Stimulated activated CD4-positive, alpha-beta T cell treated with anti-CD3 and anti-CD28 coated beads, Interleukin-4, amount 100 ng/mL, for 48 hours (primary cell): ENCODE results near the gene SMIM12.
A peak's percentile ranks its signal among the peaks of the same experiment; 100 is the strongest.

ENCODE experiments used
- DNase-seq, 2 donors: peaks; one replicate each; pipeline ENCODE4 v3.0.0-alpha.2; 2020; ENCODE audit warnings: low read depth in 2 of 2

Gene SMIM12, protein sequence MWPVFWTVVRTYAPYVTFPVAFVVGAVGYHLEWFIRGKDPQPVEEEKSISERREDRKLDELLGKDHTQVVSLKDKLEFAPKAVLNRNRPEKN

GRCh38 chr1:34859446-34860200, at the start of gene SMIM12:
Gene SMIM12, minus strand, starts transcription at chr1:34859749. Its CDS starts 3,772 bp downstream, at chr1:34855977.
- peak; percentile 86 to 94 for DNase-seq

GRCh38 chr1:34908369-34908768, 48.8 kb upstream of the SMIM12 start:
- no peak for DNase-seq

DNA sequence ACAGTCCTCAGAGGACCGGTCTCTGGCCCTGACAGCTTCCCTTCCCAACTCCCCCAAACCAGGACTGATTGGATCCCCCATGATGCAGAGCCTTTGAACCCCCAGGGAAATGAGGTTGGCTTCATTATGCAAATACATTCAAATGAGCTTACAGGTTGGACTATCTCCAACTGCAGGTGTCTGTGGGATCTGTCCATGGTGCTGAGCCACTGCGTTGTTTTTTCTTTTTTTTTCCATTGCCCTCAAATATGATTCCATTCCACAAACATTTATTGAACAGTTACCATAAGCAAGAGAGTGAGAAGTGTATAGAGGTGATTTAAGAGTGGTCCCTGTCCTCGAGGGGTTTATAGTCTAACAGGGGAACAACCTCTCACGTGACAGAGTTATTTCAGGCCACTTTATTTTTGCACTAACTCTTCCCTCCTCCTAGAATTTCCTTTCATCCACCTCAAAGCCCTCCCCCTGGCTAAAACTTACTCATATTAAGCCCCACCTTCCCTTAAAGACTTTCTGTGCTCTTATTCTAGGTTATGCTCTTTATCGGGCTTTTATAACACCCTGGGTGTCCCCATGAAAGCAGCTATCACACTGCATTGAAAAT, 48.0 kb upstream of the SMIM12 start:
- DNase-seq, result no peak

DNA sequence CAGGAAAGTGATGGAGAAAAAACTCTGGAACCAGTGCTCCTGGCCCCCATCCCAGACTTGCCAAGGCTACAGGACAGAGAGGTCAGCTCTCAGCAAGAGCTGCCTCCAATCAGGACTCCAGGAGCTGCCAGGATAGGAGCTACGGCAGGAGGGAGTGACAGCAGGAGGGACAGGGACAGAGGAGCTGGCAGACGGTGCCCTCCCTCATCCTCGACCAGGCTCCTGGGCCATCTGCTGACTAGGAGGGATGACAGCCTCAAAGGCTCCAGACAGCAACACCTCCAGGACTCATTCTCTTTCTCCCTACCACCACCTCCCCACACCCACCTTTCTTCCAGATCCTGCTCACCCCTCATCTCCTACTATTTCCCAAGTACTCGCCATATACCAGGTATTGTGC, 47.2 kb upstream of the SMIM12 start:
- no peak for DNase-seq

GRCh38 chr1:34906222-34906621, 46.7 kb upstream of the SMIM12 start:
- DNase-seq, result no peak

- DNase-seq, result no peak
Measured at GRCh38 chr1:34905098-34905459, 45.5 kb upstream of the SMIM12 start.

DNA sequence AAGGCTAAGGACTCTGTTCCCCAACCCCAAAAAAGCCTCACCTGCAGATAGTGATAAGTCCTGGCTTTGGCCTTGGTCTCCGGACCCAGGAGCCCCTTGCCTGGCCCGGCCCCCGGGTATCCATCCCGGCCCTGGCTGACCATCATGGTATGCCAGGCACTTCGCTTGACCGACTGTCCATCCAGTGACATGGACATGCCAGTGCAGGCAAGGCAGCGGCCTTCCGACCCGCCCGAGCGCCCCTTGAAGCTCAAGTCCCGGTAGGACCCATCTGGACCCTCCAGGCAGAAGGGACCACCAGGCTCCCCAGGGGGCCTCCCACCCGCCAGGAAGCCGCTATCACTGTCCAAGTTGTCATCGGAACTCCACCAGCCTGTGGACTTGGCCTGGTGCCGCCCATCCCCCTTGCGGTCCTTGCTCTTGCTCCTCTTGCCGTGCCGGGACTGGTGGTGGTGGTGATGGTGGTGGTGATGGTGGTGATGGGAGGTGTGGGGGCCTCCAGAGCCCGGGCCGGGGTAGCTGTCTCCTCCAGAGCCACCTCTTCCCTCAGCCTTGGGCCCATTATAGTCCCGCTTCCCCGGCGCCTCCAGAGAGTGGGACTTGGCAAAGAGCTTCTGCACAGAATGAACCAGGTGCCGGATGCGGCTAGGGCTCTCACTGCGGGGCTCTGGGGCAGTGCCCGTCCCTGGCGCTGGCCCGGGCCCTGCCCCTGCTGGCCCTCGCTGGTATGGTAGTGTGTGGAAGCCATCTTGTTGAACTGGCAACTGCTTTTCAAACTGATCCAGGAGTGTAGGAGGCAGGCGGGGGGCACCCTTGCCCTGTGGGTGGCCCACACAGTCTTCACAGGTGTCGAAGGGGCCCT, 44.9 kb upstream of the SMIM12 start:
- no peak for DNase-seq

GRCh38 chr1:34901919-34902318, 42.4 kb upstream of the SMIM12 start:
- DNase-seq, result no peak

DNA sequence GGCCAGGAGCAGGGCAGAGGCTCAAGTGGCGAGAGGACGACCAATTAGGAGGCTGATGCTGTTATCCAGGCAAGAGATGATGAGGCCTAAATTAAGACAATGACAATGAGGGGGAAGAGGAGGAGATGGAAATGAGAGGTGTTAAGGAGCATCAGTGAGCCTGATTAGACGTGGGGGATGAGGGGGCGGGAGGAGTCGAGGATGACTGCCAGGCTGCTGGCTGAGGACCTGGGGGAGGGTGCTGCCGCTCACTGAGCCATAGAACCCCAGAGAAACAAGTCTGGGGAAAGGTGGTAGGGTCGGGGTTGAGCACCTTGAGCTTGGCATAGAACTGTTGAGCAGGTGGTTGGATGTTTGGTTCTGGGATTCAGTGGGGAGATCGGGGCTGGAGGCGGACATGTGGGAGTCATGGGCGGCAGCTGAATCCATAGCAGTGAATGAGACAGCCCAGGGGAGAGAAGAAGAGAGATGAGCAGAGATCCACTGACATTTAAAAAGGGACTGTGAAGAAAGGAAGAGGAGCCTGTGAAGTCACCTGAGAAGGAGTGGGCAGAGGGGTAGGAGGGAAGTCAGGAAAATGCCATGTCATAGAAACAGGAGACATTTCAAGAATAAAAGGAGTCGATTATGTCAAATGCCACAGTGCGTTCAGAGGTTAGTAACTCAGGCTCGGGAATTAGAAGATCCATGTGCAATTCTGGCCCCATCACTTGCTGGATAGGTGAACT, 41.4 kb upstream of the SMIM12 start:
- DNase-seq, result no peak

DNA sequence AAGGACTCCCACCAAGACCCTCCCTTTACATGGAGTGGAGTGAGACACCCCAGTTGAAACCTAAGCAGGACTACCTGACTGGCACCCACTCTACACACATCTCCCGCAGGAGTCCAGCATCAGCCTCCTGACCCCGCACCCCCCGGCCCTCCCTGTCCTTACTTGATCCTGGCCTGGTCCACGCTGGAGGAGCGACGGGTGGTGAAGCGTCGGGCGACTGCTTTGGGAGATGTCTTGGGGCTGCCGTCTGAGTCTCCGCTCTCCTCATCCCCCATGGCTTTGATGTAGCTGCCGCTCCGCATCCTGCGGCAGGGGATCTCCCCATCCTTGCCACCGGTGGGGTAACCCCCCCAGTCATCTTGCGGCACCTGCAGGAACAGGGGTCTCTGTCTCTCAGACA, 40.4 kb upstream of the SMIM12 start:
- no peak for DNase-seq

DNA sequence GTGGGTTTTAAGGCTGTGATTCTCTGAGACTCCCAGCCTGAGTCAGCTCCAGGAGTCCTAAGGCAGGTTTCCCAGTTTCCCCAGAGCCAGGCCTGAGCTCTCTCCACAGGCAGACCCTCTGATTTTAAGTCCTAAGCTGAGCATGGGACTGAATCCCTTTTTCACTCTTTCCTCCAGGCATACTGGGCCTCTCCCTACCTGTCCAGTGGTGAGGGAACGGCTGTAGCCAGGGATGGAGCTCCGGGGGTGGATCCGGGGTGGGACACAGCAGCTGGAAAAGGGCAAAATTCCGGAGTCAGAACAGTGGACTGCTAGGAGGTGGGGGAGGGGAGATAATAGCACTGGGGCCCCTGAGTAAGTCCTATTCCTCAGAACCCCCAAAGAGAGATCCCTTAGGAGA, 39.9 kb upstream of the SMIM12 start:
- DNase-seq, result no peak

- no peak for DNase-seq
Measured at GRCh38 chr1:34898330-34898761, 38.8 kb upstream of the SMIM12 start.

GRCh38 chr1:34896612-34897011, 37.1 kb upstream of the SMIM12 start:
- no peak for DNase-seq

GRCh38 chr1:34889705-34890104, 30.2 kb upstream of the SMIM12 start:
- no peak for DNase-seq

- DNase-seq, result no peak
Measured at GRCh38 chr1:34887593-34887992, 28.0 kb upstream of the SMIM12 start.

DNA sequence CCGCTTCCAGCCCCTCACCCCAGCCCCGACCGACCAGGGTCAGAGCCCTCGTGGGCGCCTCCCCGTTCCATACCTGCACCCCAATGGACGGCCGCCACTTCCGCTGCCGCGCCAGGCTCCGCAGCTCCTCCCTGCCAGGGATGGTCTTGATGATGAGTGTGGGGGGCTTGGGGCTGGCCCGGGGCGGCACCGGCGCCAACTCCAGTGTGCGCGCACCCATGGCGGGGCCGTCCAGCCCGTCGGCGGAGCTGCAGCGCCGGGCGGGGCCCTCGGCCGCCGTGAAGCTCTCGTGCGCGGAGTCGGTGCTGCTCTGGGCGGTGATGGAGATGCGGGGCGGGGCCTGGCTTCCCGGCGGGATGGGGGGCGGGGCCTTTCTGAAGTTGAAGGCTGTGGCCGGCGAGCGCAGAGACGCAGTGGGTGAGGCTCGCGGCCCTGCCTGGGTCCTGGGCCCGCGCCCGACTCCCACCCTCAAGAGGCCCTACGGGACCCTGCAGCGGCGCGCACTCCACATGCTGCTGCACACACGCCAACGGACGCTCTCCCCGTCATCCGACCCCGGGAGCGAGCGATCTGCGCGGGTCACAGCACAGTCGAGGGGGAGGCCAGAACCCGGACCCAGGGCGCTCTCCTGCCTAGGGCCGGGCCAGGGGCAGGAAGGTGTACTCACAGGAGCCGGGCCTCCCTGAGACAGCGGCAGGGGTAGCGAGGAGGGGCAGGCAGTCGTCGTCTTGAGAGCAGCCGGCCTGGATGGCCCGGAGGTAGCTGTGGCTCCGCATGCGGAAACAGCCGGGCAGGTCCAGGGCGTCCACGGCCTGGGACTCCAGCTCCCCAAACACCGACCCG, 26.1 kb upstream of the SMIM12 start:
- DNase-seq, result peak; percentile 61 to 64

DNA sequence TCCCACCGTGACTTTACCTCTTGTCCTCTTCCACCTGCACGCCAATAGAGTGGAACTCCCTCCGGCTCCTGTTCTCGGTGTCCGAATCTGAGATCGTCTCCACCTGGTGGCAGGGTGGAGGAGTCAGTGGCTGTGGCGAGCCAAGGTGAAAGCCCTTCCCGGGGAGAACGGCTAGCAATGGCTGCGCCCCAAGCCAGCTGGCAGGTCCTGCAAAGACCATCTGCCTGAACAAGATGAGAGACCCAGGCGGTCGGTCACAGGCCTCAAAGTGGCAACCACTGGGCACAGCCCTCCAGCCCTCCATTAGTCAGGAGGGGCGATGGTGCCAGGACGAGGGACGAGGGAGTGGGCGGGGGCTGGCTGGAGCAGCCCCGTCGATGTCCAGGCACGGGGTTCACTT, 25.4 kb upstream of the SMIM12 start:
- DNase-seq, result no peak

GRCh38 chr1:34884536-34884935, 25.0 kb upstream of the SMIM12 start:
- no peak for DNase-seq

DNA sequence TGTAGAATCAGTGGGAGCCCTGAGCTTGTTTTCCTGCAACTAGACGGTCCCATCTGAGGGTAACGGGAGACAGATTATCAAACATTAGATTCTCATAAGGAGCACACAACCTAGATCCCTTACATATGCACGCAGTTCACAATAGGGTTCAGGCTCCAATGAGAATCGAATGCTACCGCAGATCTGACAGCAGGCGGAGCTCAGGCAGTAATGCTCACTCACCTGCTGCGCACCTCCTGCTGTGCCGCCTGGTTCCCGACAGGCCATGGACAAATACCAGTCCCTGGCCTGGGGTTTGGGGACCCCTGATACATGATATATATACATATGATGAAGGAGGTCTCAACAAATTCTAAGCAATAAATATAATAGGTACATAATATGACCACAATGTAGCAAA, 19.7 kb upstream of the SMIM12 start:
- no peak for DNase-seq

DNA sequence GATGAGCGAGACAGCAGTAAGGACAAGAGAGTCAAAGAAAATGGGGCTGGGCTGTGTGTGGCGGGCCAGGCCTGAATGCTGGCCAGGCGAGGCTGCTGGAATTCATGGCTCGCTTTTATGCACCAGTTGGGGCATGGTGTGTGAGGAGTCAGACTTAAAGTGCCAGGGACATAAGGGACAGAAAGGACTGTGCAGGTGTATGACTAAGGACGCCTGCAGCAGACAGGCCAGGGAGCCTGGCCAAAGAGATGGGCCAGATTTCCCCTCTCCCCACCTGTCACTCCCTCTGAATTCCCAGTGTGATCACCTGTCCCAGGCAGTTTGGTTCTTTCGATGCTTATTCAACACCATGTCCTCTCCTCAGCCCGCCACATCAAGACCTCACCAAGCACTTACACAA, 16.9 kb upstream of the SMIM12 start:
- DNase-seq, result no peak
